OCI-LY3 (cell line): Measurements from ENCODE around the gene LENG9.

ENCODE experiments used
- EZH2phosphoT487 ChIP-seq: fragments of 200-600 bp; shearing (Covaris generic); IDR thresholded peaks from 2 replicates; pipeline ENCODE4 v1.6.1; 2018; ENCODE audit warnings: antibody characterized with exemption, mixed run types, low read depth
- TF ChIP-seq, protein P1 (sequence below): fragments of 200-600, 300-600 bp; sonication (generic); IDR thresholded peaks from 2 replicates; pipeline ENCODE4 v1.5.1; 2014; ENCODE audit warnings: antibody characterized with exemption, low read length, low read depth

DNA sequence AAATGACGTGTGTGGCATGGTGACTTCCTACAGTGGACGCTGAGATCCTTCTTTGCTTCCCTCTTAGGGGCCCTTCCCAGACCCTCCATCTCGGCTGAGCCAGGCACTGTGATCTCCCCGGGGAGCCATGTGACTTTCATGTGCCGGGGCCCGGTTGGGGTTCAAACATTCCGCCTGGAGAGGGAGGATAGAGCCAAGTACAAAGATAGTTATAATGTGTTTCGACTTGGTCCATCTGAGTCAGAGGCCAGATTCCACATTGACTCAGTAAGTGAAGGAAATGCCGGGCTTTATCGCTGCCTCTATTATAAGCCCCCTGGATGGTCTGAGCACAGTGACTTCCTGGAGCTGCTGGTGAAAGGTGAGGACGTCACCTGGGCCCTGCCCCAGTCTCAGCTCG lies 44.2 kb upstream of the LENG9 start:
- TF ChIP-seq, protein P1, sequence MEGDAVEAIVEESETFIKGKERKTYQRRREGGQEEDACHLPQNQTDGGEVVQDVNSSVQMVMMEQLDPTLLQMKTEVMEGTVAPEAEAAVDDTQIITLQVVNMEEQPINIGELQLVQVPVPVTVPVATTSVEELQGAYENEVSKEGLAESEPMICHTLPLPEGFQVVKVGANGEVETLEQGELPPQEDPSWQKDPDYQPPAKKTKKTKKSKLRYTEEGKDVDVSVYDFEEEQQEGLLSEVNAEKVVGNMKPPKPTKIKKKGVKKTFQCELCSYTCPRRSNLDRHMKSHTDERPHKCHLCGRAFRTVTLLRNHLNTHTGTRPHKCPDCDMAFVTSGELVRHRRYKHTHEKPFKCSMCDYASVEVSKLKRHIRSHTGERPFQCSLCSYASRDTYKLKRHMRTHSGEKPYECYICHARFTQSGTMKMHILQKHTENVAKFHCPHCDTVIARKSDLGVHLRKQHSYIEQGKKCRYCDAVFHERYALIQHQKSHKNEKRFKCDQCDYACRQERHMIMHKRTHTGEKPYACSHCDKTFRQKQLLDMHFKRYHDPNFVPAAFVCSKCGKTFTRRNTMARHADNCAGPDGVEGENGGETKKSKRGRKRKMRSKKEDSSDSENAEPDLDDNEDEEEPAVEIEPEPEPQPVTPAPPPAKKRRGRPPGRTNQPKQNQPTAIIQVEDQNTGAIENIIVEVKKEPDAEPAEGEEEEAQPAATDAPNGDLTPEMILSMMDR, result no peak
- no peak for TF ChIP-seq EZH2phosphoT487
